GM21723 (cell line): Measurements from ENCODE around the gene ITGBL1.

Experiments used
- ATAC-seq: cut with Tn5 transposase; IDR thresholded peaks from one replicate; pipeline ENCODE4 v1.9.1; 2021; ENCODE audit warnings: mild to moderate bottlenecking, moderate library complexity; ENCODE audit not compliant: unreplicated experiment

Gene ITGBL1

GRCh38 chr13:101690871-101691270 is 238.4 kb downstream of the ITGBL1 start:
- ATAC-seq: no peak

DNA sequence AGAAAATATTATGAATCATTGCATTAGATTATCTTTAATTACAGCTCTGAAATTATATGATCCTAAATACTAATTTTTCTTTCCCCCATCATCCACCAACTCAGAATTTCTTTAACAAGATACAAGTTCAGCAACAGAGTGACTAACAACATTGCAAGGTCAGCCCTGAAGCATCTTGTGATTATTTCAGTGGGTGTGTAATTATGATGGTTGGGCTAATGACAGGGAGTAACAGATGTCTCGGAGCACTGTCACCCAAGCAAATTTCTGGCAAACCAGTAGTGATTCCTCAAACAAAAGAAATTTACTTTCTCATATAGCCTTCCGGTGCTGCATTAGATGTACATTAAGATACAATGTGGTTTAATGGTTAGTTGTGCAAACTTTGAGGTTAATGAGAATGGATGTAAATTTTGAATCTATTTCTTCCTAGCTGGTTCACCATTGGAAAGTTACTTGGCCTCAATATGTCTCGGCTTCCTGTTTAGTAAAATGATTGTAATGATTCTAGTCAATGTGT is 238.9 kb downstream of the ITGBL1 start:
- ATAC-seq: no peak

GRCh38 chr13:101695870-101696516 is 243.5 kb downstream of the ITGBL1 start:
- ATAC-seq: no peak

GRCh38 chr13:101697745-101698144 is 245.3 kb downstream of the ITGBL1 start:
- no peak for ATAC-seq

DNA sequence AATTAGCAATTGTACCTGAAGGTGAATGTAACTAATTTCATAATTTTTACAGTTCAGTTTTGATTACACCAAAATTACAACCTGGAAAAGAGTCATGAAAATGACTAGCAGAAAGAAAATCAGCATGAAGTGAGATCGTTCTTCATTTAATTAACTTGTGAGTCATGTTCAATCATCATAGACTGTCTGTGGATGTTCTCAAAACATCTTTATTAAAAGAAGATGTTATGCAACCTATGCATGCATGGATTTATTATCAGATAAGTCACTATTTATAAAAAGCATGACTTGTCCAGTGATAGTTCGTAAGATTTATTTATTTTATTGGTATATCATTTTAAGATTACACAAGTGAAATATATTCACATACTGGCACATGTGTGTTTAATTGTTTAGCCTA is 245.9 kb downstream of the ITGBL1 start:
- no peak for ATAC-seq

DNA sequence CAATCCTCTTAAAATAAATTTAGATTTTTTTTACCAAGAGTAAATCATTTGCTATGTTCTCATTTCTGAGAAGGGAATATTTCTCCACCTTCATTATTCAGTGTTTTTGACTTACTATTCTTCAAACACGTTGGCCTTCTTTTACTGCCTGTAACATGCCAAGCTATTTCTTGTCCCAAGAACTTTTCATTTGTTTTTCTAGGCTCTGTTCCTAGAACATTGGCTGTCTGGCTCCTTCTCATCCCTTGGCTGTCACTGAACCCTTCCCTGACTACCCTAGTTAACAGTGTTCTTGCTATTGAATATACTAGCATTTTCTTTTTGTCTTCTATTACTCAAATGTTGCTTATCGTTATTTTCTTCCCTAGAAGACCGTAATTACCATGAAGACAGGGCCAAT is 248.1 kb downstream of the ITGBL1 start:
- ATAC-seq: no peak

DNA sequence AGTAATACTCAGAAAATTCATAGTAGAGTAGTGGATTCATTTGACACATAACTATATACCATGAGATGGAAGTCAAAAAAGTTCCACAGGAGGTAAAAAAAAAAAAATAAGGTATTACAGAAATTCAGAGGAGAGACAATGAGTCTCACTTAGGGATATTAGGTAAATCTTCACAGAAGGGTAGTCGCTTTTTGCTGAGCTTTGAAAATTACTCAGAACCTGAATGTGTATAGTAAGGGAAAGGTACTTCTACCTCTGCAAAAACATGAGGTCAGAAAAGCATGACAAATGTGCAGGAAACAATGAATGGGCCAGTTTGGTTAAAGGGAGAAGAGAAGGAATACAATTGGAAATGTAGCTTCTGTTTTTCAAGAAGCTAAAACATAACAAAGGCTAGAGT is 250.6 kb downstream of the ITGBL1 start:
- ATAC-seq: no peak

- no peak for ATAC-seq
Measured at GRCh38 chr13:101703838-101704237, 251.4 kb downstream of the ITGBL1 start.

DNA sequence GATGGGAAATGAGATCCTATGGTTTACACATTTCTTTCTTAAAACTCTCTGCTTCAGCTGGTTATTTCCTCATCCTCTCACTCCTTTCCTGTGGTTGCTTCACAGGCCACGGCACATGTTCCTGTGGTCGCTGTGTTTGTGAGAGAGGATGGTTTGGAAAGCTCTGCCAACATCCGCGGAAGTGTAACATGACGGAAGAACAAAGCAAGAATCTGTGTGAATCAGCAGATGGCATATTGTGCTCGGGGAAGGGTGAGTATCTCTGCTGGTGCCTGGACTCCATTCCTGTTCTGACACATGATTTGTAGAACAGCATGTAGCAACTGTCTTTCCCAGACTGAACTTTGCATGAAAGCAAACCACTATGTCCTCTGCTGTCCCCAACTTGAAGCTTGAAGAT is 254.2 kb downstream of the ITGBL1 start:
- ATAC-seq: no peak

GRCh38 chr13:101707659-101708058 is 255.2 kb downstream of the ITGBL1 start:
- ATAC-seq: no peak

DNA sequence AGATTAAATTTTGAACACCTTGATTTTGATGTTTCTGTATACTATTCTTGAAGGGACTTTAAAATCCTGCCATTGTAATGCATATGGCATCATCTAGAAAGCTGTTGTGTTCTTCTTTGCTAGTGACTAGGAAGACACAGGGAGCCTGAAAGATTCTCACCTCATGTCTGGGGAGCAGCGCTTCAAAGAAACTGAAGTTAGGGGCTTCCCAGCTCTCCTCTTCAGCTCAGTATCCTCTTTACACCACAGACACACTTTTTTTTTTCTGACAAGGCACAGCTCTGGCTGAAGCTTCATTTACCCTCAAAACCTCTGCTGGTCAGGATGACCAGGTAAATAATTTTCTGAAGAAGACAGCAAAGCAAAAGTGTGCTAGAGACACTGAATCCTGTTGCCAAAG is 255.6 kb downstream of the ITGBL1 start:
- ATAC-seq: no peak

GRCh38 chr13:101709952-101710351 is 257.5 kb downstream of the ITGBL1 start:
- ATAC-seq: no peak

DNA sequence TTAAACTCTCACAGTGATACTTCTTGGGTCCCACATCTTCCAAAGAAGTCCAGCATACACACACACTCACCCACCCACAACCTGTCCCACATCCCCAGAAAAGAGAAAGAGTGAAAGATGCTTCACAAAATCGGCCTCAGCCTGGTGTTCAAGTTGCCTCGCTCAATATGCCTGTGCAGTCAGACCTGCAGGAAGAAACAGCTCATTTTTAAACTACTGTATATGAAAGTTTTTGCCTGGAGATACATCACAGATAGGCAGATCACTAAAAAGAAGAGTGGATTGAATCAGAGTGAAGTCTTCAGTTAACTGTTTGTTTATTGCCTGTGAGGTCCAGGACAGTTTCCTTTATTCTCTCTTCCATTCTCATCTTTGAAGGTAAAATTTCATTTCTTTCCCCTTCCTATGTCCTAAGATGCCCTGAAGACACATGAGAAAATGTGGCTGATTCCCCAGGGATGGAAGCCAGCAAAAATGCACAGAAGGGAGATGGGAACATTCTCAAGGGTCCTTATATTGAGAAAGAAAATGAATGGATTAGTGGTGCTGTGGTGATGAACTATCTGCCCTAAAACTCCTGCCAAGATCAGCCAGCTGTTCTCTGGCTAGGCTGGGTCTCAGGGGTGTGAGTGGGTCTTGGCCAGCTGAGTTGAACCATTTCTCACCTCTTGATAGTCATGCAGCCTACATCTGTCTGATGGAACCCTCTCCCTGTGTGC is 259.0 kb downstream of the ITGBL1 start:
- ATAC-seq: no peak

DNA sequence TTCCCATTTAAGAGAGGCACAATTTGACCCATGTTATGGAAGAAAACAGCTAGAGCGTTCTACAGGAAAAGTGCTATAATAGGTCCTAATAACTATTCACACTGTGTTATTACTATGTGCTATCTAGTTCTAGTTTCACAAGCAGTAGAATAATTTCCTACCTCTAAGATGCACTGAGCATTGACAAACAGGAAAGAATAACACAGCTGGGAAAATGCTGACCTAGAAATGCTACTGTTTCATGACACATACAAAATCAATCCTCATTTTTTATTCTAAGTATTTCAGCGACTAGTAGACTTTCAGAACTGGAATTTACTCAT is 259.5 kb downstream of the ITGBL1 start:
- ATAC-seq: no peak

DNA sequence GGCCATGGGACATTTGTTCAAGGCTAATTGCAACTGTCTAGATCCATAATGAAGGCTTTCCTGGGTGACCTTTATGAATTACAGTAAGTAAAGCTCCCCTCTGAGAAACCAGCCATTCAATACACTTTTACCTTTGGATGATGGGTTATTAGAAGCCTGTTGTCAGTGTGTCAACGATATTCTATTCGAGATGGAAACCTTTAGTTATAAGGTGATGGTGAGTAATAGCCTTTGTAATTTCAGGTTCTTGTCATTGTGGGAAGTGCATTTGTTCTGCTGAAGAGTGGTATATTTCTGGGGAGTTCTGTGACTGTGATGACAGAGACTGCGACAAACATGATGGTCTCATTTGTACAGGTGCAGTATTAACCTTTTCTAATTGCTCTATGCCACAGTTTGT is 261.7 kb downstream of the ITGBL1 start:
- no peak for ATAC-seq

DNA sequence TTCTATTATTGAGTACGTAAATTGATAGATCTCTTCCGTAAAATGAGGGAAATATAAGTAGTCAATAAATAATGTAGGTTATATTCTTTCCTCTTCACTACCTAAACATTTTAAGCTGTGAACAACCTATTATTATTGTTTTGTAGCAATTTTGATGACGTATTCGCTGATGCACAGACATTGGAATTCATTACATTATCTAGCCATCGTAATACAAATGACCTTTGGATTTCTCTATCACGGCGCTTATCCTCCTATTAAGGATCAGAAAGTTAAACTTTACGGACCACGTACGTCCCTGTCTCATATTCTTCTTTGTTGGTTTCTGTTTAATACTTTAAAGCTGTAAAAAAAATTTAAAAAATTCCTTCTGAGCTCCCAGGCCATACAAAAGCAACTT is 264.9 kb downstream of the ITGBL1 start:
- ATAC-seq: no peak

GRCh38 chr13:101718496-101718895 is 266.0 kb downstream of the ITGBL1 start:
- no peak for ATAC-seq

DNA sequence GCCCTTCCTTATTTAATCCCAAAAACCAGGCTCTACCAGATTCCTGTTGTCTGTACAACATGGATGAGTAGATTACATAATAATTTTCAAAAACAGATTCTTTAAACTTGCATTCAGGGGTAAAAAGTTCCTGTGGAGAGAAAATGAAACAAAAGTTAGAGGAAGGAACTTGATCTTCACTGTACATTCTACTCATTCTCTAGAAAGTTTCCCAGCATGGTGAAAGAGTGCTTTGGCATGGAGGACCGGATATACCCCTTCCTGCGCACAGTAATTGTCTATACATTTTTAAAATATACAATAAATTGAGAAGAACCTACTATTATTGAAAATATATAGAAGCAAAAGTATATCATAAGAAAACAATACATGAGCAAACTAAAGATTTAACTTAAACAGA is 274.2 kb downstream of the ITGBL1 start:
- no peak for ATAC-seq

- no peak for ATAC-seq
Measured at GRCh38 chr13:101727118-101727517, 274.6 kb downstream of the ITGBL1 start.

DNA sequence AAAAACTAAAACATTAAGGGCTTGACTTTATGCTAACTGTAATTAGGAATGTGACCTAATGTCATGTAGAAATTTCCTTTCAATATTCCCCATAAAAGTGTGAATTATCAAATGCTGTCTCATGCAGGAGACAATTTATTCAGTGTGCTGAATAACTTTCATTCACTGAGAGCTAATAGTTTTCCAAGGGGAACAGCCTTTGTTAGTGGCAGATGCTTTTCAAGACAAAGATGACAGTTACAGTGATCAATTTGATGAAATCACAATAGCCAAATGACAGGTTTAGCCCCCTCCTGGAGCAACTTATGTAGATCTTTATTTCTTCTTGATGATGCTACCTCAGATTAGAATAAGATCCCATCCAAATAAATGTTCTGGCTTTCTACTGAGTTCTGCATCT is 275.5 kb downstream of the ITGBL1 start:
- ATAC-seq: no peak

DNA sequence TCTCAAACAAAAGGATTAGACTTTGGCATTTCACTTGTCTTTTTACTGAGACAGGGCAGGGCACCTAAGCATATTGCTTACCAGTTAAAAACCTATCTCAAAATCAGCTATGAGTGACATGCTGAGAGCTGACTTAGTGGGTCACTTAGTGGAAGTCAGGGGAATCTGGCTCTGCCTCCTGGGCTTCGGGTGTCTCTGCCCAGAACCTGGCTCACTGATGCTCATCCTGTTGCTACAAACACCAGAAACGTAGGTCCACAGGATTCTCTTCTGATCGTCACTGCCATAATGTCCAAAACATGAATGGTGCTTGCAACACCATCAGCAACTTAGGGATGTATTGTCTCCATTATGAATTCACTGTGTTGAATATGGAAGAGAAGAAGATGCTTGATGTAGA is 276.1 kb downstream of the ITGBL1 start:
- ATAC-seq: no peak

DNA sequence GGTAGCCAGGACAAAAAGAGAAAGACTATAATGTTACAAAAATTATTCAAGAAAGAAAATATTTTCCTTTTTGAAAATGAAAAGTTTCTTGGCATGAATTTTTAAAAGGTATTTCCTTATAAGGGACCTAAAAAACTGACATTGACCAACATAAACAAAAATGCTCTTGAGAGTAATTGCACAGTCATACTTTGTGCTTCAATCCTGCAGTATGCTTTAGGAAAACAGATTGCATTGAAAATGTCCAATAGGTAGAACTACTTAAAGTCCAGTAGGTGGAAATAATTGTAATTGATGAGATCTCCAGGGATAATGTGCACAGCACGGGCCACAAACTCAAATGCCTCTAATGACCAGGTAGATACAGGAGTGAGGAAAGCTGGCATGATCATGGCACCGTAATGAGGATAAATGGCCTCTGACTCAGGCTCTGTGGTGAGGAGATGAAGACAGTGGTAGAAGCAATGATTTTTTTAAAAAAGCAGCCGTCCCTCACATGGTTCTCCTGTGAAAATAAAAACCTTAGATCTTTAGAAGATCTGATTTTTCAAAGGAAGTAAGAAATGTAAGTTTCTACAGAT is 278.0 kb downstream of the ITGBL1 start:
- no peak for ATAC-seq
